ENCODE data around the gene PHF12. TPM values are rescaled to one million over a fixed set of nuclear protein-coding genes. Genes with fewer than 3 reads are reported as not detected.
A peak's percentile ranks its signal among the peaks of the same experiment; 100 is the strongest.

PHF12 gene
- total RNA-seq, 1 experiment from 2014 or later = 79.1 TPM

- no TSS peak for BruUV-seq (replicated peaks)
- in situ Hi-C loops (cut with HindIII; ENCODE audit: low pct_unique_long_range_greater_than_20kb, low sequenced_read_pairs) (no loop called here), intact Hi-C loops (cut with micrococcal nuclease; ENCODE audit: unreplicated experiment) (no loop called here)
- Histone ChIP-seq H3K9me3 (ENCODE audit: control insufficient read depth, insufficient read depth, low read depth, low read length) (no peaks in the 10 kb centered on the region), H3K36me3 (ENCODE audit: control insufficient read depth, insufficient read depth, low read length) (no peaks in the 10 kb centered on the region), H3K4me3 (ENCODE audit: low read depth in 2 of 2, low read length in 2 of 2) (no peak overlapping the region), H3K27me3 (ENCODE audit: control insufficient read depth, insufficient read depth, low read length) (no peaks in the 10 kb centered on the region), H3K4me1 (ENCODE audit: control insufficient read depth, insufficient read depth, low read length) (no peaks in the 10 kb centered on the region), H3K27ac (ENCODE audit: low read length) (no peak overlapping the region)
- CTCF ChIA-PET = interaction anchor here (0.5 kb wide), 1 partner anchor 27 kb away, joined by 3 read pairs; no protein-coding TSS in a partner anchor
- peak; percentile 18; the same call in 1 of the 2 replicates for ATAC-seq
- POLR2A ChIA-PET = no interaction called here
- no peak for DNase-seq (ENCODE audit: low read depth, low spot score)
- TF ChIP-seq TCF7L2 (IDR thresholded peaks at IDR 0.05; ENCODE audit: low read depth, low read length) (no peak), CTCF (IDR thresholded peaks at IDR 0.05) (no peak)
Measured at GRCh38 chr17:28992185-28992584, 40.9 kb upstream of the PHF12 start.

GRCh38 chr17:28991779-28992178 lies 40.5 kb upstream of the PHF12 start:
- BruUV-seq (replicated peaks) = no TSS peak
- H3K27me3 ChIP-seq (ENCODE audit: control insufficient read depth, insufficient read depth, low read length) = no peaks in the 10 kb centered on the region
- no peak overlapping the region for H3K4me3 ChIP-seq (ENCODE audit: low read depth in 2 of 2, low read length in 2 of 2)
- intact Hi-C loops (cut with micrococcal nuclease; ENCODE audit: unreplicated experiment) = no loop called here
- POLR2A ChIA-PET = interaction anchor here (0.6 kb wide), 1 partner anchor 138 kb away, joined by 12 read pairs; no protein-coding TSS in a partner anchor
- no peak overlapping the region for H3K27ac ChIP-seq (ENCODE audit: low read length)
- TF ChIP-seq POLR2AphosphoS5 (IDR thresholded peaks at IDR 0.05; ENCODE audit: low read depth, low read length) (no peak), REST (IDR thresholded peaks at IDR 0.05; ENCODE audit: insufficient read depth in 1 of 2, low read depth in 2 of 2, low read length in 1 of 2) (no peak), TCF7L2 (IDR thresholded peaks at IDR 0.05; ENCODE audit: low read depth, low read length) (no peak), CTCF (IDR thresholded peaks at IDR 0.05) (no peak), SIN3A (IDR thresholded peaks at IDR 0.05; ENCODE audit: borderline replicate concordance, insufficient read depth, low read depth, low read length) (no peak)
- no peaks in the 10 kb centered on the region for H3K4me1 ChIP-seq (ENCODE audit: control insufficient read depth, insufficient read depth, low read length)
- CTCF ChIA-PET = interaction anchor here (0.5 kb wide), 1 partner anchor 26 kb away, joined by 3 read pairs; no protein-coding TSS in a partner anchor
- in situ Hi-C loops (cut with HindIII; ENCODE audit: low pct_unique_long_range_greater_than_20kb, low sequenced_read_pairs) = no loop called here
- DNase-seq (ENCODE audit: low read depth, low spot score) = no peak
- peak; percentile 4; the same call in 1 of the 2 replicates for ATAC-seq
- H3K36me3 ChIP-seq (ENCODE audit: control insufficient read depth, insufficient read depth, low read length) = no peaks in the 10 kb centered on the region
- no peaks in the 10 kb centered on the region for H3K9me3 ChIP-seq (ENCODE audit: control insufficient read depth, insufficient read depth, low read depth, low read length)
